B cell (primary cell): Measurements from ENCODE around the gene MTMR6. TPM values are rescaled to one million over a fixed set of nuclear protein-coding genes. Genes with fewer than 3 reads are reported as not detected.

Source experiments
- ATAC-seq: fragments of 200-7000 bp; cut with Tn5 transposase; one replicate; pipeline ENCODE4 v1.10.0; 2021; ENCODE audit warnings: low read depth, mild to moderate bottlenecking, moderate number of reproducible peaks, moderate library complexity
- CTCF ChIA-PET: fragments of 350-600 bp; sonication (Branson Sonifier 250); formaldehyde crosslinking; loops from one replicate; lab custom pipeline; 2021; ENCODE audit warnings: antibody characterized with exemption, inconsistent platforms; lab: Charles Lee
- POLR2A ChIA-PET: fragments of 350-600 bp; sonication (Branson Sonifier 250); formaldehyde crosslinking; loops from one replicate; lab custom pipeline; 2021; ENCODE audit warnings: antibody characterized with exemption; lab: Charles Lee
- DNase-seq: peaks from one replicate; pipeline ENCODE4 v3.0.0; 2013
- H2AFZ ChIP-seq: 2 replicates; pipeline ENCODE4 v1.6.1; 2012; ENCODE audit warnings: mild to moderate bottlenecking, low read depth, low read length; ENCODE audit not compliant: insufficient read depth, poor library complexity, severe bottlenecking
- H3K27ac ChIP-seq, 2 donors: 1 replicate in 1 of 2; 2 replicates in 1 of 2; pipeline ENCODE4 v1.5.1; 2012 to 2013; ENCODE audit warnings: low read length in 2 of 2, mild to moderate bottlenecking in 2 of 2, moderate library complexity in 1 of 2
- H3K27me3 ChIP-seq, 4 experiments: fragments of 200-600 bp in 1 of 4; sonication (generic) in 1 of 4; replicated peaks in 1 of 4; 1 replicate in 2 of 4; 2 replicates in 2 of 4; pipeline versions ENCODE4 v1.6.1 to v1.7.0; 2013 to 2016; ENCODE audit warnings: low read length in 3 of 4, mild to moderate bottlenecking in 2 of 4, mixed read lengths in 1 of 4, moderate library complexity in 1 of 4; ENCODE audit not compliant: insufficient read depth in 4 of 4, control insufficient read depth in 3 of 4; ENCODE audit errors: control extremely low read depth in 1 of 4
- H3K36me3 ChIP-seq, 2 experiments: replicated peaks in 1 of 2; 1 replicate in 1 of 2; 2 replicates in 1 of 2; pipeline versions ENCODE4 v1.6.1 to v1.7.1; 2013; ENCODE audit warnings: low read length in 1 of 2; ENCODE audit not compliant: insufficient read depth in 2 of 2, control insufficient read depth in 1 of 2; ENCODE audit errors: control extremely low read depth in 1 of 2, extremely low read depth in 1 of 2
- H3K4me1 ChIP-seq, 2 donors: fragments of 200-600 bp in 1 of 2; sonication (generic) in 1 of 2; 1 replicate in 1 of 2; 2 replicates in 1 of 2; pipeline versions ENCODE4 v1.5.1 to v1.6.1; 2013 to 2017; ENCODE audit warnings: low read length in 2 of 2; ENCODE audit not compliant: control insufficient read depth in 2 of 2, insufficient read depth in 2 of 2
- H3K4me2 ChIP-seq: replicated peaks from 2 replicates; pipeline ENCODE3; 2012; ENCODE audit warnings: mild to moderate bottlenecking, low read depth, low read length; ENCODE audit not compliant: poor library complexity, severe bottlenecking
- H3K4me3 ChIP-seq, 5 experiments: fragments of 200-600 bp in 1 of 5; sonication (generic) in 1 of 5; 1 replicate in 3 of 5; 2 replicates in 2 of 5; pipeline versions ENCODE4 v1.5.1 to v1.7.0; 2011 to 2016; ENCODE audit warnings: low read length in 4 of 5, mild to moderate bottlenecking in 4 of 5, low read depth in 2 of 5, control low read depth in 1 of 5, moderate library complexity in 1 of 5; ENCODE audit not compliant: insufficient read depth in 1 of 5; ENCODE audit errors: control extremely low read depth in 1 of 5, extremely low read depth in 1 of 5
- H3K79me2 ChIP-seq: fragments of 200-600 bp; sonication (generic); one replicate; pipeline ENCODE4 v1.6.0; 2016; ENCODE audit warnings: low read length; ENCODE audit not compliant: control insufficient read depth, insufficient read depth
- H3K9ac ChIP-seq: fragments of 200-600 bp; sonication (generic); 2 replicates; pipeline ENCODE4 v1.6.1; 2017; ENCODE audit warnings: mild to moderate bottlenecking, low read length, moderate library complexity
- H3K9me3 ChIP-seq, 3 donors: one replicate each; pipeline versions ENCODE4 v1.6.1 to v1.7.1; 2013; ENCODE audit warnings: low read length in 2 of 3; ENCODE audit not compliant: control insufficient read depth in 2 of 3, insufficient read depth in 1 of 3; ENCODE audit errors: control extremely low read depth in 1 of 3
- H4K20me1 ChIP-seq: 2 replicates; pipeline ENCODE4 v1.6.0; 2012; ENCODE audit warnings: mild to moderate bottlenecking, low read length; ENCODE audit not compliant: insufficient read depth, control insufficient read depth, poor library complexity, severe bottlenecking
- H3K27ac Mint-ChIP-seq: one replicate; pipeline ENCODE4 v1.8.0; 2021; ENCODE audit warnings: mixed read lengths
- H3K27me3 Mint-ChIP-seq: one replicate; pipeline ENCODE4 v1.8.0; 2021; ENCODE audit warnings: mixed read lengths
- H3K4me1 Mint-ChIP-seq: one replicate; pipeline ENCODE4 v1.8.0; 2021; ENCODE audit warnings: mixed read lengths
- H3K4me3 Mint-ChIP-seq: one replicate; pipeline ENCODE4 v1.8.0; 2021; ENCODE audit warnings: mixed read lengths
- H3K9me3 Mint-ChIP-seq: one replicate; pipeline ENCODE4 v1.8.0; 2022; ENCODE audit warnings: mixed read lengths; ENCODE audit not compliant: insufficient read depth
- EZH2 ChIP-seq: IDR thresholded peaks from 2 replicates; pipeline ENCODE4 v1.6.1; 2012; ENCODE audit warnings: borderline replicate concordance, low read depth, mild to moderate bottlenecking, moderate library complexity, low read length; ENCODE audit not compliant: insufficient read depth, poor library complexity, severe bottlenecking
- WGBS: methylation state at CpG from one replicate; pipeline ENCODE4 v1.1.5; 2013; ENCODE audit warnings: missing lambda C conversion rate; ENCODE audit not compliant: insufficient coverage; 5-methylcytosine and 5-hydroxymethylcytosine counted together
- intact Hi-C: fragments of 100-400 bp; cut with micrococcal nuclease; formaldehyde crosslinking; loops from one replicate; pipeline ENCODE4 v1.10.0; 2022
- polyA plus RNA-seq: library from polyadenylated mRNA; depleted of rRNA; stranded (reverse); fragments of >200 nt; gene quantifications from 2 replicates; pipeline ENCODE4 v1.2.3, GENCODE V29; 2012
- total RNA-seq, 2 donors: library from RNA; stranded (reverse); fragments of 120-200 nt in 1 of 2; gene quantifications; 1 replicate in 1 of 2; 2 replicates in 1 of 2; pipeline versions ENCODE4 v1.2.3 to v1.2.4, GENCODE V29; 2013 to 2022
- TF ChIP-seq, protein P1 (sequence below): fragments of 200-600 bp; IDR thresholded peaks from one replicate; pipeline ENCODE4 v1.8.0; 2022; ENCODE audit warnings: antibody characterized with exemption, mild to moderate bottlenecking

MTMR6 gene
- total and polyA plus RNA-seq, 2 donors (not counting 1 experiment from before 2014, with no cell fraction given): 3.7 to 21.4 TPM

DNA sequence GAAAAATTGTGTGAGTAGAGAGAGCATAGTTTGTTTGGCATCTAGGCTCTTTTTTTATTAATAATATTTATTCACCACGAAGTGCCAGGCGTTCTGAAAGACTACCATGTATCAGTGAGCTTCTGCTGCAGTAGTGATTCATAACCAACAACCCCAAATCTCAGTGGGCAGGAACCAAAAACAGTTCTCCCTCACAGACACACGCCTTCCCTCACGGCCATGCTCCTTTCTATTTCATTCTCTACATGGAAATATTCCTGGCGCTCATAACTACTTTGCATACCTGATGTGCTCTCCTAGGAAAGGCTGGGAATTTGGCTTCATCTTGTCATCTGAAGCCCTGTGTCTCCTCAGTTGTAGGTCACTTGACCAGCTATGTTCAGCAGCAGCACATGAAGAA is 88.6 kb downstream of the MTMR6 start:
- Histone ChIP-seq H3K27me3 (peaks cover 0 to 7% (median 2%) of the 10 kb centered on the region in 4 experiments), H3K36me3 (no peaks in the 10 kb centered on the region), H3K4me1 (no peaks in the 10 kb centered on the region), H3K27ac (no peak overlapping the region), H3K79me2 (no peaks in the 10 kb centered on the region), H2AFZ (no peak overlapping the region), H3K4me3 (no peak overlapping the region), H4K20me1 (no peaks in the 10 kb centered on the region), H3K9me3 (peaks cover 0 to 11% (median 0%) of the 10 kb centered on the region in 3 donors), H3K4me2 (no peak overlapping the region), H3K9ac (no peak overlapping the region)
- CTCF ChIA-PET: no interaction called here
- Mint-ChIP-seq H3K27me3 (peaks cover 26% of the 10 kb centered on the region), H3K4me1 (no peaks in the 10 kb centered on the region), H3K27ac (no peak overlapping the region), H3K4me3 (no peak overlapping the region), H3K9me3 (peaks cover 2% of the 10 kb centered on the region)
- intact Hi-C loops: no loop called here
- POLR2A ChIA-PET: no interaction called here
- DNase-seq (no peak), ATAC-seq (no peak)
- TF ChIP-seq, protein P1, sequence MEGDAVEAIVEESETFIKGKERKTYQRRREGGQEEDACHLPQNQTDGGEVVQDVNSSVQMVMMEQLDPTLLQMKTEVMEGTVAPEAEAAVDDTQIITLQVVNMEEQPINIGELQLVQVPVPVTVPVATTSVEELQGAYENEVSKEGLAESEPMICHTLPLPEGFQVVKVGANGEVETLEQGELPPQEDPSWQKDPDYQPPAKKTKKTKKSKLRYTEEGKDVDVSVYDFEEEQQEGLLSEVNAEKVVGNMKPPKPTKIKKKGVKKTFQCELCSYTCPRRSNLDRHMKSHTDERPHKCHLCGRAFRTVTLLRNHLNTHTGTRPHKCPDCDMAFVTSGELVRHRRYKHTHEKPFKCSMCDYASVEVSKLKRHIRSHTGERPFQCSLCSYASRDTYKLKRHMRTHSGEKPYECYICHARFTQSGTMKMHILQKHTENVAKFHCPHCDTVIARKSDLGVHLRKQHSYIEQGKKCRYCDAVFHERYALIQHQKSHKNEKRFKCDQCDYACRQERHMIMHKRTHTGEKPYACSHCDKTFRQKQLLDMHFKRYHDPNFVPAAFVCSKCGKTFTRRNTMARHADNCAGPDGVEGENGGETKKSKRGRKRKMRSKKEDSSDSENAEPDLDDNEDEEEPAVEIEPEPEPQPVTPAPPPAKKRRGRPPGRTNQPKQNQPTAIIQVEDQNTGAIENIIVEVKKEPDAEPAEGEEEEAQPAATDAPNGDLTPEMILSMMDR: no peak
- TF ChIP-seq EZH2: no peak
- WGBS: 67% methylated on average over 3 of the region's 5 CpGs

DNA sequence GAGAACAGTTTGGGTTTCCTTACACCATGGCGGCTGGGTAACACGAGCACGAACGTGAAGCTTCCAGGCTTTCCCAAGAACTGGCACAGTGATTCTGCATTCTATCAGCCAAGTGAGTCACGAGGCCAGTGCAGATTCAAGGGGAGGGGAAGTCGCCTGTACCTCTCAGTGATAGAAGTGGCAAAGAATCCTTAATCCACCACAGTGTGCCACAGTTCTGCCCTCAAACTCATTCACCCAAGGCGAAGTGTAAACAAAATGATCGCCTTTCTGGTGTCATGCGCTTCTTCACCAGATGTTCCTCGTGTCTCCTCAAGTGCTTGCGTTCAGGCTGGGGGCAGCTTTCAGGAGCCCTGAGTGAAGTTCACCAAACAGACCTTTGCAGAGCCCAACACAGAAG is 90.3 kb downstream of the MTMR6 start:
- Histone ChIP-seq H3K4me2 (no peak overlapping the region), H3K36me3 (no peaks in the 10 kb centered on the region), H3K4me3 (no peak overlapping the region), H4K20me1 (no peaks in the 10 kb centered on the region), H3K27me3 (peaks cover 0 to 14% (median 3%) of the 10 kb centered on the region in 4 experiments), H3K9me3 (peaks cover 0 to 6% (median 0%) of the 10 kb centered on the region in 3 donors), H3K9ac (no peak overlapping the region), H3K27ac (no peak overlapping the region), H3K79me2 (no peaks in the 10 kb centered on the region), H3K4me1 (no peaks in the 10 kb centered on the region), H2AFZ (no peak overlapping the region)
- TF ChIP-seq EZH2: no peak
- TF ChIP-seq, protein P1: no peak
- no peak for ATAC-seq
- 95% methylated on average over 9 of the region's 11 CpGs for WGBS
- Mint-ChIP-seq H3K9me3 (peaks cover 1% of the 10 kb centered on the region), H3K27me3 (peaks cover 23% of the 10 kb centered on the region), H3K4me3 (no peak overlapping the region), H3K27ac (no peak overlapping the region), H3K4me1 (no peaks in the 10 kb centered on the region)
- intact Hi-C loops: no loop called here
- DNase-seq: no peak
- ChIA-PET CTCF (no interaction called here), POLR2A (no interaction called here)

Other genes starting within 250 kb of the MTMR6 start
- gene PABPC3, start 191.4 kb downstream of the MTMR6 start, total RNA-seq: 0.10 and 0.36 TPM in 2 replicates
- 0.06 and 0.16 TPM in 2 replicates for gene PABPC3, start 191.4 kb downstream of the MTMR6 start, polyA plus RNA-seq
- gene AMER2, start 115.2 kb downstream of the MTMR6 start, total RNA-seq: not detected in 2 replicates
- not detected in 2 replicates for gene AMER2, start 115.2 kb downstream of the MTMR6 start, polyA plus RNA-seq
- gene NUP58, start 14.1 kb upstream of the MTMR6 start, total RNA-seq: 41.0 and 41.7 TPM in 2 replicates
- gene NUP58, start 14.1 kb upstream of the MTMR6 start, polyA plus RNA-seq: 11.8 and 18.6 TPM in 2 replicates
- 0.36 TPM in 1 of 2 replicates, not detected in the other for gene ATP8A2, start 84.5 kb upstream of the MTMR6 start, total RNA-seq
- gene ATP8A2, start 84.5 kb upstream of the MTMR6 start, polyA plus RNA-seq: not detected in 2 replicates